PFSK-1 (cell line): Measurements from ENCODE around the gene TAOK2.

Experiments used
- FOXP2 ChIP-seq: optimal IDR thresholded peaks from 2 replicates; pipeline ENCODE3; 2011; ENCODE audit warnings: borderline replicate concordance, control low read depth, inconsistent platforms; ENCODE audit not compliant: insufficient read depth; ENCODE audit errors: extremely low read length, extremely low read depth
- POLR2AphosphoS5 ChIP-seq: IDR thresholded peaks from 2 replicates; pipeline ENCODE4 v1.6.1; 2012; ENCODE audit warnings: low read depth, mild to moderate bottlenecking, control low read depth, low read length, moderate library complexity
- SIN3A ChIP-seq: IDR thresholded peaks from 2 replicates; pipeline ENCODE4 v1.6.1; 2012; ENCODE audit warnings: mild to moderate bottlenecking, low read length, moderate library complexity, borderline replicate concordance; ENCODE audit not compliant: insufficient read depth
- TAF1 ChIP-seq: IDR thresholded peaks from 2 replicates; pipeline ENCODE4 v1.6.1; 2012; ENCODE audit warnings: low read length, control low read depth, borderline replicate concordance; ENCODE audit not compliant: insufficient read depth
- TF ChIP-seq, protein P1 (sequence below), 2 experiments: IDR thresholded peaks; 2 replicates each; pipeline versions ENCODE4 v1.6.1 to v1.8.0; 2011 to 2012; ENCODE audit warnings: low read depth in 2 of 2, low read length in 2 of 2, control low read depth in 1 of 2, inconsistent platforms in 1 of 2, mild to moderate bottlenecking in 1 of 2, moderate library complexity in 1 of 2; ENCODE audit not compliant: insufficient read depth in 1 of 2

Gene TAOK2

DNA sequence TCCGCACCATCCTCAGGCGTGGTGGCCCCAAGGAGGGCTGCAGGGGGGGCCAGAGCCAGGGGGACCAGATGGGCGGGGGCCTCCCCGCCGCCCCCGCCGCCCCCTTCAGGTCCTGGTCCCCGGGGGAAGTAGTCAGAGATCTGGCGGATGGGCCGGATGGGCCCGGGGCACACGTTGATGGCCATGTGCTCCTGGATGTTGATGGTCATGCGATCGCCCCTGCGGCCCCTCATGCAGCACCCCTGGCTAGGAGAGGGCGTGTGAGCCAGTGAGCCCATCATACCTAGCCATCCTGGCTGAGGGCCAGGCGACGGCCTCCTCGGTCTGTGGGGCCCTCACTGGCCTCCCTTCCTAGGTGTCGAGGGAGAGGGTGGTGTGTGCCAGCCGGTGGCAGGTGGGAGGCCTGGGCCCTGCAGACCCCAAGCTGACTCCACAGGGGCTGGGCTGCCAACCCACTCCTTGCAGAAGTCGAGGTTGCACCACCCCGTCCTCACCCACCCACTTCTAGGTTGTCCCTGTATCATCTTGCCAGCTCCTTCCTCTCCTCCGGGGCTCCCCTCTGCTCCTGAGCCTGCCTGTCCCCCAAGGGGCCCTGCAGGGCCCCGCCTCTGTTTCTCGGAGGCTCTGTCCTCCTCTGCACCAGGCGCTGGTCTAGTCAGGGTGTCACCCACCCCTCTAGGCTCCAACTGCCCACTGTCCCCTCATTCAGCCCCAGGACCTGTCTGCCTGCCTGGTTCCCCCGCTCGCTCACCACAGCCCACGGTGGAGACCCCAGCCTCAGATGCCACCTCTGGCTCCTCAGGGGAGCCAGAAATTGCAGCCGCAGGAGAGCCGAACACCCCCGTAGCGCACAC lies 36.5 kb downstream of the TAOK2 start:
- TF ChIP-seq SIN3A: no peak
- TF ChIP-seq POLR2AphosphoS5: no peak
- TF ChIP-seq TAF1: no peak
- TF ChIP-seq, protein P1, sequence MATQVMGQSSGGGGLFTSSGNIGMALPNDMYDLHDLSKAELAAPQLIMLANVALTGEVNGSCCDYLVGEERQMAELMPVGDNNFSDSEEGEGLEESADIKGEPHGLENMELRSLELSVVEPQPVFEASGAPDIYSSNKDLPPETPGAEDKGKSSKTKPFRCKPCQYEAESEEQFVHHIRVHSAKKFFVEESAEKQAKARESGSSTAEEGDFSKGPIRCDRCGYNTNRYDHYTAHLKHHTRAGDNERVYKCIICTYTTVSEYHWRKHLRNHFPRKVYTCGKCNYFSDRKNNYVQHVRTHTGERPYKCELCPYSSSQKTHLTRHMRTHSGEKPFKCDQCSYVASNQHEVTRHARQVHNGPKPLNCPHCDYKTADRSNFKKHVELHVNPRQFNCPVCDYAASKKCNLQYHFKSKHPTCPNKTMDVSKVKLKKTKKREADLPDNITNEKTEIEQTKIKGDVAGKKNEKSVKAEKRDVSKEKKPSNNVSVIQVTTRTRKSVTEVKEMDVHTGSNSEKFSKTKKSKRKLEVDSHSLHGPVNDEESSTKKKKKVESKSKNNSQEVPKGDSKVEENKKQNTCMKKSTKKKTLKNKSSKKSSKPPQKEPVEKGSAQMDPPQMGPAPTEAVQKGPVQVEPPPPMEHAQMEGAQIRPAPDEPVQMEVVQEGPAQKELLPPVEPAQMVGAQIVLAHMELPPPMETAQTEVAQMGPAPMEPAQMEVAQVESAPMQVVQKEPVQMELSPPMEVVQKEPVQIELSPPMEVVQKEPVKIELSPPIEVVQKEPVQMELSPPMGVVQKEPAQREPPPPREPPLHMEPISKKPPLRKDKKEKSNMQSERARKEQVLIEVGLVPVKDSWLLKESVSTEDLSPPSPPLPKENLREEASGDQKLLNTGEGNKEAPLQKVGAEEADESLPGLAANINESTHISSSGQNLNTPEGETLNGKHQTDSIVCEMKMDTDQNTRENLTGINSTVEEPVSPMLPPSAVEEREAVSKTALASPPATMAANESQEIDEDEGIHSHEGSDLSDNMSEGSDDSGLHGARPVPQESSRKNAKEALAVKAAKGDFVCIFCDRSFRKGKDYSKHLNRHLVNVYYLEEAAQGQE (IDR thresholded peaks at IDR 0.05; ENCODE audit: insufficient read depth in 1 of 2, low read depth in 2 of 2, low read length in 2 of 2): no peak
- TF ChIP-seq FOXP2: no peak

DNA sequence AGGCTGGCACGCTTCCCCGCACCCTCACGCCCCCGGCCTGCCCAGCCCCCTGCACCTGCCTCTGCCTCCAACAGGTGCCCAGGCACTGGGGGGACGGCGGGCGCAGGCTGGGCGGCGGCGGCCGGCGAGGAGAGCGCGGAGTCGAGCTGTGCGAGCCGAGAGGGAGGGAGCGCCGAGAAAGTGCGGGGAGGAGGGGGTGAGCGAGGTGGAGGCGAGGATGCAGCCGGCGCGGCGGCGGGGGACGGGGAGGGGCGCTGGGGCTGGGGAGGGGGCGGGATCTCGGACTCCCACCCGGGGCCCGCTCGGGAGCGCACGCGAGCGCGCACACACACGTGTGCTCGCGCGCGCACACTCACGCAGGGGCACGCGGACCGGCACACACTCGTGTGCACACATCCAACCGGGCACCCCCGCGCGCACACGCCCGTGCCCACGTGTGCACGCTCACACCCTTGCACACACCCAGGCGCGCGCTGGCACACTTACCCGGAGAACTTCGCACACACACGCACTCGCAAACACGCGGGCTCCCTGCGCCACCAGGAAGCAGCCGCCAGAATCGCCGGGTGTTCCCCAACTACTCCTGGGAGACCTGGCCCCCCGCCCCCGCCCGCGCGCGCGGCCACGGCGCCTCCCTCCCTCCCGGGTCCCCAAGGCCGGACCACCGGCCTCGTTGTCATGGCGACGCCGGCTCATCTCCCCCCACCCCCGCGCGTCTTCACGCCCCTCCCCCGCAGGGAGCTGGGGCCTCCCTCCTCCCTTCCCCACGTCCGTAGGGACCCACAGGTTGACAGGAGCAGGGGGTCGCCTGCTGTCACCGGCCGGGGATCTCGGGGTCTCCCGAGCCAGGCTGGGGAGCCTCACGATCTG lies 37.4 kb downstream of the TAOK2 start, which contains the start of gene DOC2A:
Gene DOC2A (minus strand): TSS at position 184 of the 870 bp plus-strand sequence. CDS start 805 bp downstream, outside the sequence.
- no peak for TF ChIP-seq SIN3A
- TF ChIP-seq POLR2AphosphoS5: no peak
- TF ChIP-seq TAF1: no peak
- TF ChIP-seq, protein P1 (IDR thresholded peaks at IDR 0.05; ENCODE audit: insufficient read depth in 1 of 2, low read depth in 2 of 2, low read length in 2 of 2): no peak
- no peak for TF ChIP-seq FOXP2

DNA sequence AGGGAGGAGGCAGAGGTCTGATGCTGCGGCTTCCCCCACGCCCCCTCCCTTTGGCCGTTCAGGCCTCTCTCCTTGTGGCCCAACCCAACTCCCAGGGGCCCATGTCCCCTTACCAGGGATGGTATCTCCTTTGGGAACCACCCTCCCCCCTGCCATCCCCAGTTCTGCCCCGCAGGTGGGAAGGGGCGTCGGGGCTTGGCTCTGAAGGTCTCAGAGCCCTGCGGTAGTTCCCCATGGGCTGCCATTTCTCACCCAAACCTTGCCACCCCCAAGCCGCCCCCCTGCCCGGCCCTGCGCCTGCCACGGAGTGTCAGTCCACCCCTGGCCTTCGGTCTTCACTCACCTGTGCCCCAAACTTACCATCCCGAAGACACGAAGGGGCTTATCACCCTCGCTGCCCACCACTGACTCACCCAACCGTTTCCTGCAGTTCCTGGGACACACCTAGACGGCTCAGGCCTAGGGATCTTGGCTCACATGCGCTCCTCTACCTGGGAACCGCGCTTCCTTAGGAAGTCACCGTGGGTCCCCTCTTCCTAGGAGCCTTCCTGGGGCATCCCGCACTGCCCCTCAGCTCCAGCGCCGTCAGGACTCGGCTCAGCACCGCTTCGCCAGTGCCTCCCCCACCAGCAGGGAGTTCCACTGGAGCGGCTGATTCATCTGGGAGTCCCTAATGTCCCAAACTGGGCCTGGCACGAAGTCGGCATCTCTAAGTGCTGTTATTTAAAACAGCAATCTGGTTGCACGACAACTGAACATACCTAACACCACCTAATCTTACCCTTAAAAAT lies 38.2 kb downstream of the TAOK2 start:
- TF ChIP-seq, protein P1 (IDR thresholded peaks at IDR 0.05; ENCODE audit: insufficient read depth in 1 of 2, low read depth in 2 of 2, low read length in 2 of 2): no peak
- TF ChIP-seq TAF1: no peak

DNA sequence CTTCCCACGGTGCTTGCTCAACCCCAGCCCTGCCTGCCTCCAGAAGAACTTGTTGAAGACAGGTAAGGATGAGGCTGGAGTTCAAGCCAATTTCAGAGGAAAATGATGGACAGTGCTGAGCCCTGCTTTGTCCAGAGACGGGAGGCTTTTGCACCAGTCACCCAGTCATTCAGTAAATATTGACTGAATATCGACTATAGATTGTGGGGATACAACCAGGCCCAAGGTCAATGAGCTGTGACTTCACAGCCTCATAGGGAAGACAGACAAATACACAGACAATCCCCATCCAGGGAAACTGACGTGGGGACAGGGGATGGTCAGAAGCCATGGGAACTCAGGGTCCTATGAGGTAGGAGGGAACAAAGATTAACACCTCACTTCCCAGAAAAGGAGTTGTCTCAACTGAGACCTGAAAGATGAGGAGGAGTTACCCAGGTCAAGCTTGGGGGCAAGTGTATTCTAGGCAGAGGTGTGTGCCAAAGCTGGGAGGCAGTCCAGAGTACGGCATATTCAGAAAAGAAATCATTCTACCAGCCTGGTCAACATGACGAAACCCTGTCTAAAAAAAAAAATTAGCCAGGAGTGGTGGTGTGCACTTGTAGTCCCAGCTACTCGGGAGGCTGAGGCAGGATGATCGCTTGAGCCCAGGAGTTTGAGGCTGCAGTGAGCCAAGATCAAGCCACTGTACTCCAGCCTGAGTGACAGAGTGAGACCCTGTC lies 43.0 kb downstream of the TAOK2 start:
- TF ChIP-seq POLR2AphosphoS5: no peak
- no peak for TF ChIP-seq SIN3A
- no peak for TF ChIP-seq FOXP2
- TF ChIP-seq, protein P1 (IDR thresholded peaks at IDR 0.05; ENCODE audit: insufficient read depth in 1 of 2, low read depth in 2 of 2, low read length in 2 of 2): no peak
- TF ChIP-seq TAF1: no peak
